H9 (cell line): ENCODE data around the gene JAKMIP1. TPM values are rescaled to one million over a fixed set of nuclear protein-coding genes. Genes with fewer than 3 reads are reported as not detected.

Experiments
- DNase-seq: peaks from one replicate; pipeline ENCODE4 v3.0.0-alpha.2; 2017
- H2AFZ ChIP-seq: one replicate; pipeline ENCODE4 v1.6.1; 2013; ENCODE audit warnings: mild to moderate bottlenecking, low read length, control low read depth, moderate library complexity
- H2AK5ac ChIP-seq: 2 replicates; pipeline ENCODE4 v1.6.1; 2013; ENCODE audit warnings: low read length, control low read depth, mixed read lengths; ENCODE audit not compliant: insufficient read length
- H2BK120ac ChIP-seq: one replicate; pipeline ENCODE4 v1.6.1; 2013; ENCODE audit warnings: low read depth, mild to moderate bottlenecking, low read length, control low read depth, inconsistent platforms; ENCODE audit not compliant: poor library complexity, severe bottlenecking
- H2BK12ac ChIP-seq: 2 replicates; pipeline ENCODE4 v1.6.1; 2013; ENCODE audit warnings: low read length, control low read depth, mixed read lengths, low read depth; ENCODE audit not compliant: insufficient read length
- H2BK15ac ChIP-seq: 2 replicates; pipeline ENCODE4 v1.6.1; 2013; ENCODE audit warnings: low read depth, low read length, control low read depth
- H2BK20ac ChIP-seq: one replicate; pipeline ENCODE4 v1.6.1; 2013; ENCODE audit warnings: low read depth, mild to moderate bottlenecking, low read length, control low read depth, inconsistent platforms; ENCODE audit not compliant: poor library complexity, severe bottlenecking
- H2BK5ac ChIP-seq: 2 replicates; pipeline ENCODE4 v1.6.1; 2013; ENCODE audit warnings: low read length, control low read depth, mixed read lengths; ENCODE audit not compliant: insufficient read length
- H3K14ac ChIP-seq: 2 replicates; pipeline ENCODE4 v1.6.1; 2013; ENCODE audit warnings: low read length, control low read depth; ENCODE audit not compliant: insufficient read depth
- H3K18ac ChIP-seq: 2 replicates; pipeline ENCODE4 v1.6.1; 2013; ENCODE audit warnings: low read depth, mild to moderate bottlenecking, mixed read lengths, low read length, control low read depth; ENCODE audit not compliant: insufficient read length
- H3K23ac ChIP-seq: 2 replicates; pipeline ENCODE4 v1.6.1; 2013; ENCODE audit warnings: low read length, control low read depth, mixed read lengths, low read depth; ENCODE audit not compliant: insufficient read length
- H3K23me2 ChIP-seq: 2 replicates; pipeline ENCODE4 v1.6.1; 2013; ENCODE audit warnings: low read depth, mild to moderate bottlenecking, mixed read lengths, low read length, control low read depth; ENCODE audit not compliant: insufficient read length, poor library complexity, severe bottlenecking
- H3K27ac ChIP-seq: 2 replicates; pipeline ENCODE4 v1.5.1; 2013; ENCODE audit warnings: low read length, control low read depth, mixed read lengths, low read depth; ENCODE audit not compliant: insufficient read length
- H3K27me3 ChIP-seq: 2 replicates; pipeline ENCODE4 v1.6.1; 2013; ENCODE audit warnings: low read length, control low read depth, inconsistent platforms; ENCODE audit not compliant: insufficient read depth
- H3K4ac ChIP-seq: 2 replicates; pipeline ENCODE4 v1.6.1; 2013; ENCODE audit warnings: low read depth, mild to moderate bottlenecking, control low read depth, inconsistent platforms, low read length, moderate library complexity
- H3K4me1 ChIP-seq: 2 replicates; pipeline ENCODE4 v1.6.1; 2013; ENCODE audit warnings: low read length, control low read depth, inconsistent platforms; ENCODE audit not compliant: insufficient read depth
- H3K4me2 ChIP-seq: 2 replicates; pipeline ENCODE4 v1.6.1; 2013; ENCODE audit warnings: low read length, control low read depth, mixed read lengths; ENCODE audit not compliant: insufficient read length, insufficient read depth
- H3K56ac ChIP-seq: 2 replicates; pipeline ENCODE4 v1.6.1; 2013; ENCODE audit warnings: low read depth, mild to moderate bottlenecking, mixed read lengths, low read length, control low read depth; ENCODE audit not compliant: insufficient read length
- H3K79me1 ChIP-seq: 2 replicates; pipeline ENCODE4 v1.6.1; 2013; ENCODE audit warnings: low read depth, mild to moderate bottlenecking, moderate library complexity, low read length, control low read depth, inconsistent platforms; ENCODE audit not compliant: insufficient read depth, poor library complexity, severe bottlenecking
- H3K79me2 ChIP-seq: 2 replicates; pipeline ENCODE4 v1.6.1; 2013; ENCODE audit warnings: low read length, control low read depth, inconsistent platforms; ENCODE audit not compliant: insufficient read depth
- H3K9ac ChIP-seq: 2 replicates; pipeline ENCODE4 v1.6.1; 2013; ENCODE audit warnings: low read length, control low read depth, mixed read lengths; ENCODE audit not compliant: insufficient read length; ENCODE audit errors: extremely low read depth
- H3K9me3 ChIP-seq: one replicate; pipeline ENCODE4 v1.6.1; 2013; ENCODE audit warnings: low read depth, low read length, inconsistent platforms; ENCODE audit not compliant: control insufficient read depth
- H3T11ph ChIP-seq: one replicate; pipeline ENCODE4 v1.6.1; 2013; ENCODE audit warnings: mild to moderate bottlenecking, low read length, control low read depth, inconsistent platforms
- H4K20me1 ChIP-seq: one replicate; pipeline ENCODE4 v1.6.1; 2013; ENCODE audit not compliant: control insufficient read depth, insufficient read length, insufficient read depth
- H4K5ac ChIP-seq: 2 replicates; pipeline ENCODE4 v1.6.1; 2013; ENCODE audit warnings: low read depth, mild to moderate bottlenecking, mixed read lengths, low read length, control low read depth; ENCODE audit not compliant: insufficient read length
- H4K8ac ChIP-seq: replicated peaks from 2 replicates; pipeline ENCODE4 v1.6.1; 2013; ENCODE audit warnings: low read length, control low read depth, mixed read lengths, low read depth; ENCODE audit not compliant: insufficient read length
- H4K91ac ChIP-seq: 2 replicates; pipeline ENCODE4 v1.6.1; 2013; ENCODE audit warnings: low read depth, mild to moderate bottlenecking, moderate library complexity, mixed read lengths, low read length, control low read depth; ENCODE audit not compliant: insufficient read length
- H3K27ac Mint-ChIP-seq, 3 experiments: 2 replicates in 2 of 3; 3 replicates in 1 of 3; pipeline ENCODE4 v1.8.0; 2020 to 2021; ENCODE audit warnings: mixed read lengths in 3 of 3, mild to moderate bottlenecking in 1 of 3, moderate library complexity in 1 of 3
- H3K27me3 Mint-ChIP-seq: 2 replicates; pipeline ENCODE4 v1.8.0; 2021; ENCODE audit warnings: low read depth, mild to moderate bottlenecking, moderate library complexity, mixed read lengths
- H3K36me3 Mint-ChIP-seq, 3 experiments: 2 replicates in 2 of 3; 3 replicates in 1 of 3; pipeline ENCODE4 v1.8.0; 2020 to 2021; ENCODE audit warnings: low read depth in 3 of 3, mixed read lengths in 3 of 3; ENCODE audit not compliant: insufficient read depth in 1 of 3
- H3K4me1 Mint-ChIP-seq, 2 experiments: 2 replicates each; pipeline ENCODE4 v1.8.0; 2020; ENCODE audit warnings: mixed read lengths in 2 of 2
- H3K4me3 Mint-ChIP-seq, 2 experiments: 2 replicates in 1 of 2; 3 replicates in 1 of 2; pipeline ENCODE4 v1.8.0; 2020 to 2021; ENCODE audit warnings: mild to moderate bottlenecking in 2 of 2, mixed read lengths in 2 of 2, moderate library complexity in 1 of 2
- H3K9me3 Mint-ChIP-seq, 2 experiments: 2 replicates in 1 of 2; 3 replicates in 1 of 2; pipeline ENCODE4 v1.8.0; 2020; ENCODE audit warnings: mild to moderate bottlenecking in 2 of 2, mixed read lengths in 2 of 2, moderate library complexity in 1 of 2
- CTCF ChIP-seq: fragments of 200-600 bp; sonication (generic); conservative IDR thresholded peaks from 3 replicates; pipeline ENCODE4 v1.8.0; 2021; ENCODE audit warnings: antibody characterized with exemption, mild to moderate bottlenecking
- WGBS: extraction: QIAGEN DNeasy Blood & Tissue Kit; methylation state at CpG from one replicate; pipeline ENCODE4 v1.1.7; 2013; ENCODE audit warnings: missing lambda C conversion rate, low lambda C conversion rate, mixed read lengths; ENCODE audit not compliant: insufficient read length; ENCODE audit errors: extremely low coverage; 5-methylcytosine and 5-hydroxymethylcytosine counted together
- total RNA-seq: library from RNA; stranded (reverse); gene quantifications from 2 replicates; pipeline ENCODE4 v1.2.1, GENCODE V29; 2021

Gene JAKMIP1
- total RNA-seq, 1 experiment from 2014 or later: 1.5 TPM

DNA sequence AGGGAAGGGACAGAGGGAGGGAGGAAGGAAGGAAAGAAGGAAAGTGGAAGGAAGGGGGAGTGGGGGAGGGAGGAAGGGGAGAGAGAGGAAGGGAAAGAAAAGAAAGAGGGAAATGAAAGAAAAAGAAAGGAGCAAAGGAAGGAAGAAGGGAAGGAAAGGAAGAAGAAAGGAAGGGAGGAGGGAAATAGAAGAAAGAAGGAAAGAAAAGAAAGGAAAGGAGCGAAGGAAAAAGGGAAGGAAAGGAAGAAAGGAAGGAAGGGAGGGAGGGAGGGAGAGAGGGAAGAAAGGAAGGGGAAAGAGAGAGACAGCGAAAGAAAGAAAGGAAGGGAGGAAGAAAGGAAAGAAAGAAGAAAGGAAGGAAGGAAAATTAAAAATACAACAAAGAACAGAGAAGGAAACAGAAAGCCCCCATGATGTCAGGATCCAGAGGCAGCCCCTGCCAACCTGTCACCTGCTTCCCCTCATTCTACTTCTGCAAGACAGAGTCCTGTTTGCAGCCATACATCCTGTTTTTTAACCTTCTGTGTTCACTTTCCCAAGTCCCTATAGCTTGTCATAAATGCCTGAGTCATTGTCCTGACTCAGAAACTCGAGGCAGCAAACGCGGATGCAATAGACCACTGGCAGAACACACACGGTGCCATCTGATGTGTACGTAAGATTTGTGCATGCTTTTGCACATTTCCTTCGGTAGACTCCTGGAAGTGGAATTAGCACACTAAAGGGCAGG, 105.2 kb downstream of the JAKMIP1 start:
- H3K36me3 Mint-ChIP-seq: no peaks in the 10 kb centered on the region
- H3K4me2 ChIP-seq: no peak overlapping the region
- no peak for DNase-seq
- H2BK120ac ChIP-seq: no peak overlapping the region
- H3K18ac ChIP-seq: no peak overlapping the region
- TF ChIP-seq CTCF: no peak
- no peak overlapping the region for H4K5ac ChIP-seq
- no peak overlapping the region for H2AFZ ChIP-seq
- no peak overlapping the region for H3K27ac ChIP-seq
- H3K14ac ChIP-seq: no peak overlapping the region
- peaks cover 15 to 19% of the 10 kb centered on the region in 2 experiments for H3K4me1 Mint-ChIP-seq
- peaks cover 6% of the 10 kb centered on the region for H3K27me3 Mint-ChIP-seq
- H3K23me2 ChIP-seq: no peaks in the 10 kb centered on the region
- no peak overlapping the region for H2BK5ac ChIP-seq
- H2BK20ac ChIP-seq: no peak overlapping the region
- H3K9ac ChIP-seq: no peak overlapping the region
- H4K20me1 ChIP-seq: no peaks in the 10 kb centered on the region
- H3K79me1 ChIP-seq: no peaks in the 10 kb centered on the region
- no peak overlapping the region for H2BK12ac ChIP-seq
- H3K4me1 ChIP-seq: no peaks in the 10 kb centered on the region; the same call in 1 of the 2 replicates
- H3K27ac Mint-ChIP-seq: no peak overlapping the region; a peak in 1 of 7 replicates
- H3K4me3 Mint-ChIP-seq: no peak overlapping the region
- no peak overlapping the region for H4K8ac ChIP-seq
- no peaks in the 10 kb centered on the region for H3K27me3 ChIP-seq
- no peak overlapping the region for H2BK15ac ChIP-seq
- no peak overlapping the region for H2AK5ac ChIP-seq
- no peaks in the 10 kb centered on the region for H3K9me3 ChIP-seq
- no peaks in the 10 kb centered on the region for H3K9me3 Mint-ChIP-seq
- H4K91ac ChIP-seq: no peak overlapping the region
- H3K23ac ChIP-seq: no peak overlapping the region
- no peak overlapping the region for H3T11ph ChIP-seq
- WGBS: no CpG with 5 or more reads among the region's 8 CpGs
- no peak overlapping the region for H3K4ac ChIP-seq
- no peaks in the 10 kb centered on the region for H3K79me2 ChIP-seq
- H3K56ac ChIP-seq: no peak overlapping the region
